Neural progenitor cell (in vitro differentiated cells): Measurements from ENCODE around the gene TOMM20L.

Source experiments
- EZH2 ChIP-seq: fragments of 200-600 bp; sonication (generic); IDR thresholded peaks from 2 replicates; pipeline ENCODE4 v1.6.1; 2017; ENCODE audit warnings: antibody characterized with exemption, mild to moderate bottlenecking, moderate library complexity
- TF ChIP-seq, protein P1 (sequence below): fragments of 200-600 bp; sonication (generic); IDR thresholded peaks from 2 replicates; pipeline ENCODE4 v1.5.1; 2017; ENCODE audit warnings: antibody characterized with exemption, mild to moderate bottlenecking

DNA sequence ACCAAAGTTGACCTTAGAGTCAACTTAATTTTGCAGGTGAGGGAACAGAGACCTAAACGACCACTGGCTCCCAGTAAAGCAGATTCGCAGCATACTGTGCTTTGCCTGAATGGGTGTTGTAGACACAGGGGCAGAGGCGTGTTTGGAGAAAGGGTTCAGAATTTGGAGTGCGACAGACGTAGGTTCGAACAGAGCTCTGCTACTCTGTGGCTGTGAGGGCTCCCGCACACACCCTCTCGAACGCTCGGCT, 243 bp upstream of the TOMM20L start:
- TF ChIP-seq, protein P1, sequence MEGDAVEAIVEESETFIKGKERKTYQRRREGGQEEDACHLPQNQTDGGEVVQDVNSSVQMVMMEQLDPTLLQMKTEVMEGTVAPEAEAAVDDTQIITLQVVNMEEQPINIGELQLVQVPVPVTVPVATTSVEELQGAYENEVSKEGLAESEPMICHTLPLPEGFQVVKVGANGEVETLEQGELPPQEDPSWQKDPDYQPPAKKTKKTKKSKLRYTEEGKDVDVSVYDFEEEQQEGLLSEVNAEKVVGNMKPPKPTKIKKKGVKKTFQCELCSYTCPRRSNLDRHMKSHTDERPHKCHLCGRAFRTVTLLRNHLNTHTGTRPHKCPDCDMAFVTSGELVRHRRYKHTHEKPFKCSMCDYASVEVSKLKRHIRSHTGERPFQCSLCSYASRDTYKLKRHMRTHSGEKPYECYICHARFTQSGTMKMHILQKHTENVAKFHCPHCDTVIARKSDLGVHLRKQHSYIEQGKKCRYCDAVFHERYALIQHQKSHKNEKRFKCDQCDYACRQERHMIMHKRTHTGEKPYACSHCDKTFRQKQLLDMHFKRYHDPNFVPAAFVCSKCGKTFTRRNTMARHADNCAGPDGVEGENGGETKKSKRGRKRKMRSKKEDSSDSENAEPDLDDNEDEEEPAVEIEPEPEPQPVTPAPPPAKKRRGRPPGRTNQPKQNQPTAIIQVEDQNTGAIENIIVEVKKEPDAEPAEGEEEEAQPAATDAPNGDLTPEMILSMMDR: no peak
- no peak for TF ChIP-seq EZH2
